ACC112 (cell line): ENCODE measurements around the gene CSRP1.
A peak's percentile ranks its signal among the peaks of the same experiment; 100 is the strongest.
"Not testable (repeated sequence)": the region's sequence is repeated elsewhere in the genome, so short reads cannot be mapped to it uniquely, and the experiment has no call there.

ENCODE experiments used
- H2AFZ ChIP-seq: fragments of 200-600 bp; sonication (generic); one replicate; pipeline ENCODE4 v1.6.0; 2017; ENCODE audit warnings: antibody characterized with exemption, low read length; ENCODE audit not compliant: unreplicated experiment
- H3K27ac ChIP-seq: fragments of 200-600 bp; sonication (generic); 2 replicates; pipeline ENCODE4 v1.5.1; 2014; ENCODE audit warnings: low read depth, mild to moderate bottlenecking, antibody characterized with exemption, low read length, moderate library complexity
- H3K27me3 ChIP-seq: fragments of 200-600 bp; sonication (generic); 2 replicates; pipeline ENCODE4 v1.6.1; 2014; ENCODE audit warnings: mild to moderate bottlenecking, antibody characterized with exemption, low read length, moderate library complexity, mixed read lengths; ENCODE audit not compliant: insufficient read depth
- H3K36me3 ChIP-seq: fragments of 200-600 bp; sonication (generic); 2 replicates; pipeline ENCODE4 v1.6.1; 2016; ENCODE audit warnings: mild to moderate bottlenecking, antibody characterized with exemption, low read length, moderate library complexity, mixed read lengths; ENCODE audit not compliant: insufficient read depth
- H3K4me1 ChIP-seq: fragments of 200-600 bp; sonication (generic); one replicate; pipeline ENCODE4 v1.6.1; 2016; ENCODE audit warnings: low read length, mixed read lengths; ENCODE audit not compliant: insufficient read depth, unreplicated experiment, control insufficient read depth
- H3K4me3 ChIP-seq: fragments of 200-600 bp; sonication (generic); 2 replicates; pipeline ENCODE4 v1.5.1; 2014; ENCODE audit warnings: mild to moderate bottlenecking, low read depth, low read length
- H3K79me2 ChIP-seq: fragments of 200-600 bp; sonication (generic); one replicate; pipeline ENCODE4 v1.6.0; 2016; ENCODE audit warnings: low read length; ENCODE audit not compliant: control insufficient read depth, unreplicated experiment, insufficient read depth

Gene CSRP1

DNA sequence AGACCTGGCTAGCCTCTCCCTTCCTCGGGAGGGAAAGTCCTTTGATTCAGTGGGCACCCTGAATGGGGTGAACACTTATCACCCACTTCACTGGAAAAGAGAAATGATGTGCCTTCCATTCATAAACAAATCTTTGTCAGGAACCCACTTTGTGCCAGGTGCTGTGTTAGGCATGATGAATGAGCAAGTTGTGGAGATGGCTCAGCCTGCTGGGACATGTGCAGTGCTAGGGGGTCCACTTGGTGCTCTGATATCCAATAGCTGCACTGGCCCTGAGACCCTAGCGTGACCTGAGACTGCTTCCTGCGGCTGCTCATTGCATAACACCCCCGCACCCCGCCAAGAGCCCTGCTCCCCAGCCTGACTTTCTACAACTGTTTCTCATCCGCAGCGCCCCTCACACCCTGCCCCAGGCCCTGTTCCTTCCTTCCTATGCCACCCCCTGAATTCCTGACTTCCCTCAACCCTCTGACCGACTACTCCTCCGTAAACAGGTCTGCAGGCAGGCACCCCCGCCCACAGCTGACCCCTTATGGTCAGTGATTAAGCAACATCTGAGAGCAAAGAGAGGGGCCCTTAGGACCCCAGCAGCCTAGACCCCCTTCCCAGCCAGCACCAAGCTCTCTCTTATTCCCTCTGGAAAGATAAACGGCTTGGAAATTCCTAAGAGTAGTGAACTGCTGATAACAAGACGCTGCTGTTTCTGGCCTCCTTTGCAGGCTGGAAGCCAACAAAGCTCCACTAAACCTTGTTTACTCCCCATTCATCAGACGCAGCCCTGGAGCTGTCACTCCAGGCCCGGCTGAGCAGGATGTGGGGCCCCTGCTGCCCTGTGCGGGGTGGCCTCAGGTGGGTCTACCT lies 12.9 kb downstream of the CSRP1 start:
- Histone ChIP-seq H3K4me3 (no peak overlapping the region), H3K4me1 (peaks cover 63% of the 10 kb centered on the region), H3K27me3 (no peaks in the 10 kb centered on the region), H3K36me3 (peaks cover 48% of the 10 kb centered on the region; the same call in 1 of the 2 replicates), H3K79me2 (peaks cover 63% of the 10 kb centered on the region), H3K27ac (peak overlapping the region; percentile 20; the same call in 1 of the 2 replicates), H2AFZ (no peak overlapping the region)

DNA sequence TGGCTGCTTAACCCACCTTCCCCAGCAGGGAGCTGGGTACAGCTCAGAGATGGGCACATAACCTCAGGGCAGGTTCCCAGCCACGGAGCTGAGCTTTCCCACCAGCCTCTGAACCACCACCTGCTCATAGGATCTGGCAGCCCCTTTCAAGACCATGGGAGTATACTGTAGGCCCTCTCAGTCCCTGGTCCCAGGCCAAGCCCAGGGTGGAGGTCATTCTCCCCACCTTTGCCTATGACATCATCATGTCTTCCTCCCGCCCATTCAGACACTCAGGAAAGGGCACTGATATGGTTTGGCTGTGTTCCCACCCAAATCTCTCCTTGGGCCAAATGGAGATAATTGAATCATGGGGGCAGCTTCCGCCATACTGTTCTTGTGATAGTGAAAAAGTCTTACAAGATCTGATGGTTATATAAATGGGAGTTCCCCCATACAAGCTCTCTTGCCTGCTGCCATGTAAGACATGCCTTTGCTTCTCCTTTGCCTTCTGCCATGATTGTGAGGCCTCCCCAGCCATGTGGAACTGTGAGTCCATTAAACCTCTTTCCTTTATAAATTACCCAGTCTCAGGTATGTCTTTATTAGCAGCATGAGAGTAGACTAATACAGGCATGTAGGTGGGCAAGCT lies 13.8 kb downstream of the CSRP1 start:
- H3K36me3 ChIP-seq, result peaks cover 52% of the 10 kb centered on the region; the same call in 1 of the 2 replicates
- not testable (repeated sequence) for H2AFZ ChIP-seq, H3K27ac ChIP-seq, H3K4me3 ChIP-seq, H3K27me3 ChIP-seq
- peaks cover 67% of the 10 kb centered on the region for H3K4me1 ChIP-seq
- H3K79me2 ChIP-seq, result peaks cover 61% of the 10 kb centered on the region

GRCh38 chr1:201491896-201492511 lies 14.9 kb downstream of the CSRP1 start:
- H3K4me1 ChIP-seq, result peaks cover 72% of the 10 kb centered on the region
- H3K36me3 ChIP-seq, result peaks cover 61% of the 10 kb centered on the region; the same call in 1 of the 2 replicates

DNA sequence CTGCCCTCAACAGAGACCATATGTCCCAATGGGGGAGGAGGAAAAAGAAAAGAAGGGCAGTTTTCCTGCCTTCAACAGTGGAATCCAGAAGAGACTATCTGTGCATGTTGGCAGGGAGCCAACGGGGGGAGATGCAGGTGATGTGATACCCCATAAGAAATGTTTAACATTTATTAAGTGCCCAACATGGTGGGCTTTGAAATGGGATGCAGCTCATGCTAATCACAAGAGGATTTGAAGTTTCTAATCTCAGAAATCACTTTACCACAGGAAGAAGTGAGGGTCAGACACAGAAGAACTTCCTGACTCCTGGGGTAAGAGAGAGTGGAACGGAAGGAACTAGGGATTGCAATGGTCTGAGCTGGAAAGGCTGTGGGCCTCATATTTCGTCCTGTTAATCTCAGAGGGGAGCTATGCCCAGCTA lies 16.2 kb downstream of the CSRP1 start:
- no peak overlapping the region for H3K4me3 ChIP-seq
- H3K36me3 ChIP-seq, result peaks cover 56% of the 10 kb centered on the region; the same call in 1 of the 2 replicates
- peaks cover 42% of the 10 kb centered on the region for H3K79me2 ChIP-seq
- peak overlapping the region; percentile 89; the same call in 1 of the 2 replicates for H3K27ac ChIP-seq
- H3K4me1 ChIP-seq, result peaks cover 62% of the 10 kb centered on the region
- H3K27me3 ChIP-seq, result no peaks in the 10 kb centered on the region
- no peak overlapping the region for H2AFZ ChIP-seq

More at GRCh38 chr1:201491896-201492511, 14.9 kb downstream of the CSRP1 start:
- no peak overlapping the region for H2AFZ ChIP-seq
- peaks cover 54% of the 10 kb centered on the region for H3K79me2 ChIP-seq
- H3K27me3 ChIP-seq, result no peaks in the 10 kb centered on the region
- H3K4me3 ChIP-seq, result no peak overlapping the region
- H3K27ac ChIP-seq, result 0 out of 2 replicates have a peak overlapping the region, but pooled peaks have one; percentile 27

DNA sequence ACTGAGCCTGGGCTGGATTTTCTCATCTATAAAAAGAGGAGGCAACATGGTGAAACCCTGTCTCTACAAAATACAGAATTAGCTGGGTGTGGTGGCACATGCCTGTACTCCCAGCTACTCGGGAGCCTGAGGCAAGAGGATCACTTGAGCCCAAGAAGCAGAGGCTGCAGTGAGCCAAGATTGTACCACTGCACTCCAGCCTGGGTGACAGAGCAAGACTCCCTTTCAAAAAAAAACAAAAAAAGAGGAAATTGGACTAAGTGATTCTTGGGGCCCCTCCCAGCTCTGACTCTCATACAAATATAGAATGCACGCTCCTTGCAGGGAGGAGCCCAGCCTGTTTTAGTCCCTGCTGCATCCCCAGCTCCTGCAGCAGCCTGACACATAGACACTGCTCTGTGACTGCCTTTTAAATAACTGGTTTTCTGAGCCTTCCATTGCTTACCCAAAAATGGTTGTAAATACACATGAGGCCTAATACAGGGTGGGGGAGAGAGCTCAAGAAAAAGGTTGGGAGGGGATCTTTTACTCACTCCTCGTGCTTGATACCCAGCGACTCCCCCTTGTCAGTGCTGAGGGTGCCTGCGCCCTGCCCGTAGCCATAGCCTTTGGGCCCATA lies 17.2 kb downstream of the CSRP1 start:
- peaks cover 46% of the 10 kb centered on the region; the same call in 1 of the 2 replicates for H3K36me3 ChIP-seq
- peaks cover 34% of the 10 kb centered on the region for H3K79me2 ChIP-seq
- peak overlapping the region; percentile 89 for H3K27ac ChIP-seq
- H3K4me3 ChIP-seq, result no peak overlapping the region
- H3K27me3 ChIP-seq, result no peaks in the 10 kb centered on the region
- no peak overlapping the region for H2AFZ ChIP-seq
- peaks cover 60% of the 10 kb centered on the region for H3K4me1 ChIP-seq

- no peak overlapping the region for H3K4me3 ChIP-seq
- peaks cover 54% of the 10 kb centered on the region for H3K4me1 ChIP-seq
- no peaks in the 10 kb centered on the region for H3K27me3 ChIP-seq
- no peak overlapping the region for H2AFZ ChIP-seq
- H3K27ac ChIP-seq, result peak overlapping the region; percentile 89
- peaks cover 39% of the 10 kb centered on the region; the same call in 1 of the 2 replicates for H3K36me3 ChIP-seq
- peaks cover 26% of the 10 kb centered on the region for H3K79me2 ChIP-seq
Measured at GRCh38 chr1:201488830-201489589, 17.9 kb downstream of the CSRP1 start.

DNA sequence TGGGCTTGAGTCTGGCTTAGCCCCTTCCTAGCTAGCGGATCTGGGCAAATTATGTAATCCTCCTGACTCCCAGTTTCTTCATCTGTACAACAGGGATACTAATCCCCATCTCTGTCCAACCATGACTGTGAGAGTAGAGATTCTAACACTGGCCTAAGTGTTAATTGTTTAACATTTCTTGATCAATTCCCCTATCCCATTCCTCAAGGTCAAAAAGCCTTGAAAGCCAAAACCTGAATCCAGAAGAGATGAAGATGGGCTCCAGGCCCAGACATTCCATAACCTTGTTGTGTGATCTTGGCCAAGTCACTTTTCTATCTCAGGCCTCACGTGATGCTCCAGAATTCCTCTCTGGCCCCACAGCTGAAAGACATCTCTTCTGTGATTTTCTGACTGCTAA lies 19.2 kb downstream of the CSRP1 start:
- H3K4me3 ChIP-seq, result no peak overlapping the region
- peaks cover 20% of the 10 kb centered on the region for H3K79me2 ChIP-seq
- H3K27me3 ChIP-seq, result no peaks in the 10 kb centered on the region
- H3K27ac ChIP-seq, result no peak overlapping the region
- H2AFZ ChIP-seq, result no peak overlapping the region
- H3K36me3 ChIP-seq, result peaks cover 27% of the 10 kb centered on the region; the same call in 1 of the 2 replicates
- peaks cover 45% of the 10 kb centered on the region for H3K4me1 ChIP-seq

DNA sequence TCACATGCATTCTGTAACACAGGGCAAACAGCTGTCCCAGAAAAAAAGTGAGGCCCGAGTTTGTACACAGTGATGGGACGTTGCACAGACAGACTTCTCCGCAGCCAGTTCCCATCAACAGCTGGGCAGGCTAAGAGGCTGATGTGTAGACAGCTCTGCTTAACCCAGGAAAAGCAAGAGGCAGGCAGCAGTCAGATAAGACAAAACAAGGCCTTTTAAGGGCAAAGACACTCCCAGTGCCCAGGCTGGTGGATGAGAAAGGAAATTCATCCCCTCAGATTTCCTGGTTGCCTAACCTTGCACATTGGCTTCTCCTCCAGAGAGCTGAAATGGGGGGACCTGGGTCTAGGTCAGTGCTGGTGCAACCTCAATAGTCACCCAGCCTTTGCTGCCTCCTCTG lies 20.7 kb downstream of the CSRP1 start:
- H3K4me3 ChIP-seq, result no peak overlapping the region
- peaks cover 32% of the 10 kb centered on the region for H3K4me1 ChIP-seq
- H3K79me2 ChIP-seq, result peaks cover 13% of the 10 kb centered on the region
- H3K36me3 ChIP-seq, result peaks cover 27% of the 10 kb centered on the region; the same call in 1 of the 2 replicates
- no peak overlapping the region for H2AFZ ChIP-seq
- no peak overlapping the region for H3K27ac ChIP-seq
- no peaks in the 10 kb centered on the region for H3K27me3 ChIP-seq

- Histone ChIP-seq H2AFZ (no peak overlapping the region), H3K4me3 (no peak overlapping the region), H3K27me3 (no peaks in the 10 kb centered on the region), H3K36me3 (peaks cover 22% of the 10 kb centered on the region; the same call in 1 of the 2 replicates), H3K4me1 (peaks cover 30% of the 10 kb centered on the region), H3K27ac (no peak overlapping the region), H3K79me2 (peaks cover 9% of the 10 kb centered on the region)
Measured at GRCh38 chr1:201485184-201485774, 21.6 kb downstream of the CSRP1 start.
